GM23248 (cell line): ENCODE measurements around the gene USP17L27.

Experiments used
- EZH2 ChIP-seq: fragments of 200-600 bp; sonication (generic); IDR thresholded peaks from 2 replicates; pipeline ENCODE4 v1.6.1; 2018; ENCODE audit warnings: antibody characterized with exemption, mild to moderate bottlenecking; ENCODE audit not compliant: insufficient read depth, poor library complexity, severe bottlenecking
- EZH2phosphoT487 ChIP-seq: fragments of 200-600 bp; sonication (generic); IDR thresholded peaks from 2 replicates; pipeline ENCODE4 v1.6.1; 2018; ENCODE audit warnings: antibody characterized with exemption, moderate library complexity, mild to moderate bottlenecking, low read depth; ENCODE audit not compliant: insufficient read depth

GRCh38 chr4:9384126-9384525 is 40.2 kb downstream of the USP17L27 start:
- no peak for TF ChIP-seq EZH2
- no peak for TF ChIP-seq EZH2phosphoT487
